HepG2 (cell line): ENCODE data around the gene POU5F1. TPM values are rescaled to one million over a fixed set of nuclear protein-coding genes. Genes with fewer than 3 reads are reported as not detected.

Source experiments
- ATAC-seq: fragments of 200-7000 bp; cut with Tn5 transposase; 3 replicates; pipeline ENCODE4 v1.9.1; 2020; ENCODE audit warnings: mild to moderate bottlenecking, moderate library complexity
- BruUV-seq: library from RNA; stranded (reverse); fragments of 400-500 nt; replicated peaks from 2 replicates; lab custom pipeline; 2021; lab: Mats Ljungman, UMichigan
- CTCF ChIA-PET: fragments of 300-600 bp; formaldehyde crosslinking; extraction: SDS; loops from one replicate; lab custom pipeline; 2021; ENCODE audit warnings: low total read pairs, inconsistent platforms, low intra/inter-chr PET ratio; lab: Yijun Ruan, JAX
- POLR2A ChIA-PET: fragments of 350-600 bp; sonication (Branson Sonifier 250); formaldehyde crosslinking; loops from one replicate; lab custom pipeline; 2020; ENCODE audit warnings: antibody characterized with exemption, inconsistent platforms; lab: Yijun Ruan, JAX
- DNase-seq: peaks from one replicate; pipeline ENCODE4 v3.0.0-alpha.2; 2015; ENCODE audit warnings: low spot score
- FAIRE-seq: peaks from 3 replicates; lab custom pipeline; 2011; peaks lifted over from hg19 to GRCh38; lab: Jason Lieb, UNC
- H2AFZ ChIP-seq: one replicate; pipeline ENCODE4 v1.6.1; 2011; ENCODE audit warnings: low read length, inconsistent platforms
- H3K27ac ChIP-seq: fragments of 300-600 bp; 3 replicates; pipeline ENCODE4 v1.8.0; 2011; ENCODE audit warnings: mixed run types, mild to moderate bottlenecking, mixed read lengths, low read length, inconsistent platforms; ENCODE audit not compliant: insufficient read depth; ENCODE audit errors: extremely low read length
- H3K27me3 ChIP-seq, 2 experiments: fragments of 200-600 bp in 1 of 2; 2 replicates in 1 of 2; 3 replicates in 1 of 2; pipeline versions ENCODE4 v1.6.0 to v1.8.0; 2011; ENCODE audit warnings: low read length in 2 of 2, mild to moderate bottlenecking in 2 of 2, moderate library complexity in 2 of 2, inconsistent platforms in 1 of 2; ENCODE audit not compliant: insufficient read depth in 2 of 2, control insufficient read depth in 1 of 2
- H3K36me3 ChIP-seq, 2 experiments: fragments of 200-600 bp in 1 of 2; replicated peaks in 1 of 2; 2 replicates in 1 of 2; 3 replicates in 1 of 2; pipeline versions ENCODE4 v1.5.1 to v1.8.0; 2011; ENCODE audit warnings: low read length in 2 of 2, inconsistent platforms in 1 of 2; ENCODE audit not compliant: insufficient read depth in 2 of 2, control insufficient read depth in 1 of 2
- H3K4me1 ChIP-seq: 2 replicates; pipeline ENCODE4 v1.5.1; 2012; ENCODE audit warnings: low read length, inconsistent platforms; ENCODE audit not compliant: insufficient read depth
- H3K4me2 ChIP-seq: 2 replicates; pipeline ENCODE4 v1.6.0; 2011; ENCODE audit warnings: low read depth, low read length, inconsistent platforms
- H3K4me3 ChIP-seq, 3 experiments: fragments of 200-600 bp in 1 of 3; sonication (generic), shearing (Covaris generic) in 1 of 3; replicated peaks in 1 of 3; 2 replicates each; pipeline ENCODE4 v1.5.1; 2011 to 2016; ENCODE audit warnings: low read length in 3 of 3, inconsistent platforms in 2 of 3, low read depth in 2 of 3, mild to moderate bottlenecking in 2 of 3, control low read depth in 1 of 3, mixed read lengths in 1 of 3; ENCODE audit not compliant: insufficient read depth in 1 of 3
- H3K79me2 ChIP-seq: one replicate; pipeline ENCODE4 v1.6.1; 2011; ENCODE audit warnings: low read length, inconsistent platforms; ENCODE audit not compliant: insufficient read depth
- H3K9ac ChIP-seq: 2 replicates; pipeline ENCODE4 v1.6.0; 2011; ENCODE audit warnings: mild to moderate bottlenecking, low read depth, low read length, inconsistent platforms; ENCODE audit not compliant: insufficient read depth
- H3K9me3 ChIP-seq: 2 replicates; pipeline ENCODE4 v1.5.1; 2012; ENCODE audit warnings: mild to moderate bottlenecking, low read length
- H4K20me1 ChIP-seq: 2 replicates; pipeline ENCODE4 v1.6.0; 2011; ENCODE audit warnings: inconsistent platforms, mild to moderate bottlenecking, low read length, moderate library complexity; ENCODE audit not compliant: insufficient read depth
- ATF3 ChIP-seq: sonication (generic); formaldehyde crosslinking; IDR thresholded peaks from 2 replicates; pipeline ENCODE4 v1.4.0; 2020; ENCODE audit warnings: missing genetic modification reagents
- BRCA1 ChIP-seq: sonication (generic); formaldehyde crosslinking; IDR thresholded peaks from 2 replicates; pipeline ENCODE4 v1.4.0; 2020; ENCODE audit warnings: missing genetic modification reagents
- EED ChIP-seq: sonication (generic); formaldehyde crosslinking; IDR thresholded peaks from 2 replicates; pipeline ENCODE4 v1.5.0; 2020; ENCODE audit warnings: mild to moderate bottlenecking, missing genetic modification reagents
- GTF2F1 ChIP-seq: fragments of 150-350 bp; IDR thresholded peaks from 2 replicates; pipeline ENCODE4 v1.6.1; 2014; ENCODE audit warnings: low read length
- HNF4A ChIP-seq: sonication (generic); formaldehyde crosslinking; IDR thresholded peaks from 2 replicates; pipeline ENCODE4 v1.4.0; 2020; ENCODE audit warnings: missing genetic modification reagents
- HNF4G ChIP-seq, 2 experiments: sonication (generic) in 1 of 2; formaldehyde crosslinking in 1 of 2; IDR thresholded peaks; 2 replicates each; pipeline versions ENCODE4 v1.4.0 to v1.6.1; 2011 to 2020; ENCODE audit warnings: borderline replicate concordance in 2 of 2, low read depth in 2 of 2, mild to moderate bottlenecking in 2 of 2, low read length in 1 of 2, missing genetic modification reagents in 1 of 2, moderate library complexity in 1 of 2
- KLF16 ChIP-seq, 2 experiments: sonication (generic) in 1 of 2; formaldehyde crosslinking in 1 of 2; IDR thresholded peaks; 2 replicates each; pipeline versions ENCODE4 v1.6.1 to v1.8.0; 2016 to 2023; ENCODE audit warnings: missing genetic modification reagents in 2 of 2, missing compliant biosample characterization in 1 of 2
- MAF1 ChIP-seq: sonication (generic); formaldehyde crosslinking; IDR thresholded peaks from 2 replicates; pipeline ENCODE4 v1.5.0; 2020; ENCODE audit warnings: missing genetic modification reagents, borderline replicate concordance
- MED1 ChIP-seq: sonication (generic); formaldehyde crosslinking; IDR thresholded peaks from 2 replicates; pipeline ENCODE4 v1.4.0; 2020; ENCODE audit warnings: missing genetic modification reagents
- NAIF1 ChIP-seq: sonication (generic); formaldehyde crosslinking; IDR thresholded peaks from 2 replicates; pipeline ENCODE4 v1.5.0; 2020; ENCODE audit warnings: mild to moderate bottlenecking, missing genetic modification reagents, borderline replicate concordance
- RFX3 ChIP-seq: IDR thresholded peaks from 2 replicates; pipeline ENCODE4 v1.6.1; 2016; ENCODE audit warnings: missing biosample characterization, missing genetic modification reagents
- SALL1 ChIP-seq: sonication (generic); formaldehyde crosslinking; IDR thresholded peaks from 2 replicates; pipeline ENCODE4 v1.8.0; 2022; ENCODE audit warnings: mild to moderate bottlenecking, missing genetic modification reagents
- SAP130 ChIP-seq: IDR thresholded peaks from 2 replicates; pipeline ENCODE4 v1.6.1; 2016; ENCODE audit warnings: low read depth
- SOX13 ChIP-seq, 3 experiments: fragments of 450-650 bp in 1 of 3; sonication (generic) in 1 of 3; formaldehyde crosslinking in 1 of 3; IDR thresholded peaks in 2 of 3; conservative IDR thresholded peaks in 1 of 3; 2 replicates each; pipeline versions ENCODE4 v1.5.0 to v1.6.1; 2016 to 2020; ENCODE audit warnings: antibody characterized with exemption in 1 of 3, mild to moderate bottlenecking in 1 of 3, missing compliant biosample characterization in 1 of 3, missing genetic modification reagents in 1 of 3, moderate library complexity in 1 of 3
- TFAP4 ChIP-seq: sonication (generic); IDR thresholded peaks from 2 replicates; pipeline ENCODE4 v1.6.1; 2016; ENCODE audit warnings: low read depth, borderline replicate concordance
- TGIF2 ChIP-seq: IDR thresholded peaks from 2 replicates; pipeline ENCODE4 v1.6.1; 2016; ENCODE audit warnings: control low read depth, missing compliant biosample characterization
- ZBTB33 ChIP-seq: sonication (generic); formaldehyde crosslinking; IDR thresholded peaks from 2 replicates; pipeline ENCODE4 v1.4.0; 2020; ENCODE audit warnings: missing genetic modification reagents
- ZFP36L2 ChIP-seq: sonication (generic); formaldehyde crosslinking; IDR thresholded peaks from 2 replicates; pipeline ENCODE4 v1.4.0; 2020; ENCODE audit warnings: missing genetic modification reagents
- ZNF710 ChIP-seq: sonication (generic); formaldehyde crosslinking; IDR thresholded peaks from 2 replicates; pipeline ENCODE4 v1.5.0; 2020; ENCODE audit warnings: mild to moderate bottlenecking, missing genetic modification reagents, borderline replicate concordance
- ZSCAN12 ChIP-seq: sonication (generic); formaldehyde crosslinking; IDR thresholded peaks from 2 replicates; pipeline ENCODE4 v1.9.0; 2021; ENCODE audit warnings: mild to moderate bottlenecking, missing genetic modification reagents
- WGBS: methylation state at CpG from one replicate; pipeline ENCODE4 v1.1.6; 2017; ENCODE audit warnings: low lambda C conversion rate; 5-methylcytosine and 5-hydroxymethylcytosine counted together
- in situ Hi-C: cut with HindIII; loops from 2 replicates; pipeline ENCODE4 v1.10.0; 2017; ENCODE audit warnings: low pct_unique_long_range_greater_than_20kb; ENCODE audit not compliant: extremely low pct_ligation_motif_present
- intact Hi-C: fragments of 100-400 bp; cut with micrococcal nuclease; formaldehyde crosslinking; loops from one replicate; pipeline ENCODE4 v1.10.0; 2022; ENCODE audit not compliant: unreplicated experiment
- polyA plus RNA-seq, 8 experiments: library from polyadenylated mRNA; depleted of rRNA in 3 of 8; stranded (reverse) in 7 of 8; unstranded in 1 of 8; fragments of >200 nt; fragmentation: Illumina TruSeq in 4 of 8; extraction: Trizol in 4 of 8; gene quantifications; 2 replicates each; pipeline versions ENCODE4 v1.2.1 to v1.2.3, GENCODE V29; 2011 to 2016; ENCODE audit warnings: low read depth in 4 of 8, missing spikeins in 1 of 8, mixed read lengths in 1 of 8; ENCODE audit not compliant: insufficient read depth in 1 of 8
- total RNA-seq, 5 experiments: library from RNA; depleted of rRNA; stranded (reverse); fragments of >200 nt; fragmentation: Illumina TruSeq; extraction: Trizol; gene quantifications; 2 replicates each; pipeline ENCODE4 v1.2.3, GENCODE V29; 2016; ENCODE audit warnings: low read depth in 1 of 5

Gene POU5F1
- total and polyA plus RNA-seq, 2 of the 13 experiments (the other 11 are each of a cell fraction or from before 2014, with no cell fraction given) = 2.5 to 7.2 TPM

DNA sequence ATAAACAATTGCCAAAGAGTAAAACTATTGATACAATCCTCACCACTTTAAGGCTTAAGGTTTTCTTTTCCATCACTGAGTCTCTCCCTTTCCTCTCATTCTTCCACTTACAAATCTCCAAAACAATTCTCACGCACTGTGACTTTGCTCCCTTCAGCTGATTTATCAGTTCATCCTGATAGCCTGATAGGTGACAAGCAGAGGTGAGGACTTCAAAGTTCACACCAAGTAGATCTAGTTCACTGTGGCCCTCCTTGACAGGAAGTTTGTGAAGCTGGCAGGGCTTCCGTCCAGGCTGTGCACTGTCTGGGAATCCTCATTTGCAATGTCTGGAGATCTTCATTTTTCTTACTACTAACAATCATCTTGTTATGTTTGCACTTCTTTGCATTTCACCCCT lies 35.2 kb upstream of the POU5F1 start:
- DNase-seq (no peak), FAIRE-seq (no peak), ATAC-seq (no peak)
- no TSS peak for BruUV-seq
- H4K20me1 ChIP-seq = no peaks in the 10 kb centered on the region
- ChIA-PET CTCF (no interaction called here), POLR2A (interaction anchor here (1.0 kb wide), 1 partner anchor 94 kb away, joined by 3 read pairs; no protein-coding TSS in a partner anchor)
- peaks cover 82% of the 10 kb centered on the region for H3K4me1 ChIP-seq
- H3K9ac ChIP-seq = no peak overlapping the region
- H3K27ac ChIP-seq = peak overlapping the region; percentile 20
- 43% methylated on average over 2 of the region's 2 CpGs for WGBS
- intact Hi-C loops (no loop called here), in situ Hi-C loops (no loop called here)
- H3K79me2 ChIP-seq = no peaks in the 10 kb centered on the region
- H3K27me3 ChIP-seq = no peaks in the 10 kb centered on the region
- H3K4me2 ChIP-seq = peak overlapping the region; percentile 8
- no peak overlapping the region for H2AFZ ChIP-seq
- peaks cover 0 to 2% of the 10 kb centered on the region in 2 experiments; a peak in 2 of 5 replicates for H3K36me3 ChIP-seq
- no peak overlapping the region for H3K4me3 ChIP-seq
- H3K9me3 ChIP-seq = no peaks in the 10 kb centered on the region
- TF ChIP-seq EED (CRISPR knock-in tag) (no peak), ZFP36L2 (CRISPR knock-in tag) (no peak), BRCA1 (CRISPR knock-in tag) (no peak), RFX3 (CRISPR knock-in tag) (no peak), SAP130 (CRISPR knock-in tag) (peak; percentile 18; the same call in 1 of the 2 replicates), ZBTB33 (CRISPR knock-in tag) (peak; percentile 35; the same call in 1 of the 2 replicates), GTF2F1 (no peak), NAIF1 (0 out of 2 replicates have a peak, but pooled peaks have one; percentile 20), TFAP4 (peak; percentile 70; the same call in 1 of the 2 replicates), ATF3 (CRISPR knock-in tag) (no peak), ZNF710 (CRISPR knock-in tag) (0 out of 2 replicates have a peak, but pooled peaks have one; percentile 35), HNF4G (IDR thresholded peaks at IDR 0.05; ENCODE audit: borderline replicate concordance, low read depth, low read length) (0 out of 2 replicates have a peak, but pooled peaks have one; percentile 18), HNF4G (CRISPR knock-in tag; IDR thresholded peaks at IDR 0.05; ENCODE audit: borderline replicate concordance, low read depth) (no peak), KLF16 (CRISPR knock-in tag; IDR thresholded peaks at IDR 0.05) (no peak), MED1 (CRISPR knock-in tag) (0 out of 2 replicates have a peak, but pooled peaks have one; percentile 19), MAF1 (CRISPR knock-in tag) (no peak), SOX13 (IDR thresholded peaks at IDR 0.05) (no peak), SOX13 (CRISPR knock-in tag; conservative IDR thresholded peaks at IDR 0.05 in 1 of 2, IDR thresholded peaks at IDR 0.05 in 1 of 2) (no peak), ZSCAN12 (no peak), HNF4A (peak; percentile 76), SALL1 (0 out of 2 replicates have a peak, but pooled peaks have one; percentile 14), TGIF2 (CRISPR knock-in tag) (no peak)
